ENCODE results near the gene CFAP45.

Gene CFAP45

DNA sequence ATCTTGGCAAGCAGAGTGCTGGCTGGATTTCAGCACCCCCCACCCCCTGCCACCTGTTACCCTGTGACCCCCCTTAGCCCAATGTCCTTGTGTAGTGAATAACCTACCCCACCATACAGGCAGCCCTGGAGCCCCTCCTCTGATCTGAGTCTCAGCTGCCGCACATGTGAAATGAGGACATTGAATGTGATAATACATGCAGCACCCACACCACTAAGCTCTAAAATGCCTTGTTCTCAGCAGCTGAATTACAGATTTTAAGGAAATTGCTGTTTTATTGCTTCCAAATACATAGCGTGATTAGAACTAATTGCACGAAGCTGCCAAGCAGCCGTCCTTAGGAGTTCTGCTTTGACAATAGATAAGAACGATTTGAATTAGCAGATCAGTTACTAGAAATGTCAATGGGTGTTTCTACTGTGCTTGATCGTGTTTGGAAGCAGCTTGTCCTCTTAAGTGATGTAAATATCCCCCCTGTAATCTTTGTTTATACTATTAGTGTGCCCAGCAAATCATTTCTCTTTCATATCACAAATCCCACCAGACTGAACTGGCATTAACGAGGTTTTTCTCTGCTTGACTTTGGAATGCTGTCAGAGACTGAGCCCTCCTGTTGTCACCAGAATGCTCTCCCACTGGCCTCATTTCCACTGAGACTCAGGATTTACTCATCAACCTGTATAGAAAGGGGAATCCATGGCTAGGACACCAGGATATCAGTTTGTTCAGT, 68.4 kb downstream of the CFAP45 start:
- H3K9me3 ChIP-seq (replicated peaks in 1 of 2; ENCODE audit: control insufficient read depth in 2 of 2, insufficient read depth in 1 of 2, low read depth in 1 of 2, low read length in 2 of 2): no peaks in the 10 kb centered on the region
- no peak for DNase-seq (ENCODE audit: low spot score)
- no peak overlapping the region for H2BK12ac ChIP-seq (ENCODE audit: low read length)
- H2AK5ac ChIP-seq (ENCODE audit: low read depth, low read length): no peak overlapping the region
- no peak overlapping the region for H4K8ac ChIP-seq (ENCODE audit: low read depth, low read length)
- no peak overlapping the region for H2BK15ac ChIP-seq (ENCODE audit: low read length)
- H2AFZ ChIP-seq (ENCODE audit: low read length): no peak overlapping the region
- H3K36me3 ChIP-seq (replicated peaks in 1 of 2; ENCODE audit: control insufficient read depth in 2 of 2, insufficient read depth in 2 of 2, low read length in 2 of 2): no peaks in the 10 kb centered on the region
- H2BK120ac ChIP-seq (ENCODE audit: low read depth, low read length): no peak overlapping the region
- H3K18ac ChIP-seq (ENCODE audit: low read length): no peak overlapping the region
- no peak overlapping the region for H3K4me2 ChIP-seq (ENCODE audit: insufficient read depth, low read length, poor library complexity, severe bottlenecking)
- H3K23ac ChIP-seq (ENCODE audit: low read depth, low read length, poor library complexity): no peak overlapping the region
- no peak overlapping the region for H3K4me3 ChIP-seq (ENCODE audit: low read length in 2 of 2)
- peaks cover 0 to 51% (median 0%) of the 10 kb centered on the region in 3 experiments for H3K27me3 ChIP-seq (ENCODE audit: control insufficient read depth in 3 of 3, insufficient read depth in 3 of 3, low read depth in 1 of 3, low read length in 3 of 3)
- no peak overlapping the region for H3K14ac ChIP-seq (ENCODE audit: low read length)
- H3K4ac ChIP-seq (ENCODE audit: low read length): no peak overlapping the region
- H3K9ac ChIP-seq (ENCODE audit: low read depth, low read length, poor library complexity): no peak overlapping the region
- no peak overlapping the region for H4K91ac ChIP-seq (ENCODE audit: low read depth, low read length, poor library complexity)
- peaks cover 0 to 7% of the 10 kb centered on the region in 2 donors for H3K4me1 ChIP-seq (ENCODE audit: control insufficient read depth in 2 of 2, insufficient read depth in 1 of 2, low read depth in 1 of 2, low read length in 2 of 2)
- WGBS, 2 donors (ENCODE audit: extremely low coverage in 2 of 2, insufficient read length in 2 of 2, insufficient replicate concordance in 1 of 2): no CpG with 5 or more reads among the region's 7 CpGs
- no peak overlapping the region for H2BK5ac ChIP-seq (ENCODE audit: low read length)
- H3K27ac ChIP-seq (replicated peaks; ENCODE audit: low read length): no peak overlapping the region
- no peaks in the 10 kb centered on the region for H3K79me1 ChIP-seq (ENCODE audit: low read depth, low read length)

DNA sequence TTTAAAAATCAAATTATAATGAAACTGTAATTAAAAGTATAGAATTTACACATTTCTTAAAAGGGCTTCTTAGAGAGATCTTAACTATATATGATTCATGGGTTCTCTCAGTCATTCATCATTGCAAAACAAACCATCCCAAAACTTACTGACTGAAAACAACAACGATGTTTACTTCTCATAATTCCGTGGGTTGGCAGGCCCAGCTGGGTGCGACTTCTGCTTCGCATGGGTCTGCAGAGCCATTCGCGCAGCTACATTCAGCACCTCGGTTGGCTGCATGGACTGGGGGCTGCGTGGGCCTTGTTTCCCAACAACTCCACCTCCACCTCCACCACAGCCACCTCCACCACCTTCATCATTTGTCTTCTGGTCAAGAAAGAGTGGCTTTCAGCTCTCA, 69.2 kb downstream of the CFAP45 start:
- no peak overlapping the region for H3K27ac ChIP-seq (replicated peaks; ENCODE audit: low read length)
- no peaks in the 10 kb centered on the region for H3K36me3 ChIP-seq (replicated peaks in 1 of 2; ENCODE audit: control insufficient read depth in 2 of 2, insufficient read depth in 2 of 2, low read length in 2 of 2)

DNA sequence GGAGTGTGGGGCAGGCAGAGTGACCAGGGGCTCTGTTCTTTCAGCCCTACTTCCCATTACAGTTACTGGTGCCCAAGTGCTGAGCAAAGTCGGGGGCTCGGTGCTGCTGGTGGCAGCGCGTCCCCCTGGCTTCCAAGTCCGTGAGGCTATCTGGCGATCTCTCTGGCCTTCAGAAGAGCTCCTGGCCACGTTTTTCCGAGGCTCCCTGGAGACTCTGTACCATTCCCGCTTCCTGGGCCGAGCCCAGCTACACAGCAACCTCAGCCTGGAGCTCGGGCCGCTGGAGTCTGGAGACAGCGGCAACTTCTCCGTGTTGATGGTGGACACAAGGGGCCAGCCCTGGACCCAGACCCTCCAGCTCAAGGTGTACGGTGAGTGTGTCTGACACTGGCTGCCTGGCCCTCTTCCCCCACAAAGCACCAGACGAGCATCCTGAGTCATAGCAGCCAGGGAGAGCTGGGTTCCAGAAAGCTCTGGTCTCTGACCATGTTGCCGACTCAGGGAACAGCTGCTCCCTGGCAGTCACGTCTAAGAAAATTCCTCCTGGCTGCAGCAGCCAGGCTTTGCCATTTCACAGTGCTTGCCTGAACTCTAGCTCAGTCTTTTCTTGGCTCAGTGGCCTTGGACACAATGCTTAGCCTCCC, 70.0 kb downstream of the CFAP45 start:
- H3K9ac ChIP-seq (ENCODE audit: low read depth, low read length, poor library complexity): no peak overlapping the region
- no peak overlapping the region for H2BK12ac ChIP-seq (ENCODE audit: low read length)
- H2BK5ac ChIP-seq (ENCODE audit: low read length): no peak overlapping the region
- H3K27me3 ChIP-seq (ENCODE audit: control insufficient read depth in 3 of 3, insufficient read depth in 3 of 3, low read depth in 1 of 3, low read length in 3 of 3): peaks cover 0 to 59% (median 0%) of the 10 kb centered on the region in 3 experiments
- H2BK120ac ChIP-seq (ENCODE audit: low read depth, low read length): no peak overlapping the region
- H3K27ac ChIP-seq (replicated peaks; ENCODE audit: low read length): no peak overlapping the region
- H3K4ac ChIP-seq (ENCODE audit: low read length): no peak overlapping the region
- H3K4me2 ChIP-seq (ENCODE audit: insufficient read depth, low read length, poor library complexity, severe bottlenecking): no peak overlapping the region
- H3K14ac ChIP-seq (ENCODE audit: low read length): no peak overlapping the region
- no peaks in the 10 kb centered on the region for H3K9me3 ChIP-seq (replicated peaks in 1 of 2; ENCODE audit: control insufficient read depth in 2 of 2, insufficient read depth in 1 of 2, low read depth in 1 of 2, low read length in 2 of 2)
- H2AFZ ChIP-seq (ENCODE audit: low read length): no peak overlapping the region
- no peaks in the 10 kb centered on the region for H3K79me1 ChIP-seq (ENCODE audit: low read depth, low read length)
- peak overlapping the region; percentile 63 for H2BK15ac ChIP-seq (ENCODE audit: low read length)
- no CpG with 5 or more reads among the region's 18 CpGs for WGBS, 2 donors (ENCODE audit: extremely low coverage in 2 of 2, insufficient read length in 2 of 2, insufficient replicate concordance in 1 of 2)
- no peak for DNase-seq (ENCODE audit: low spot score)
- peak overlapping the region; percentile 12 for H2AK5ac ChIP-seq (ENCODE audit: low read depth, low read length)
- H4K91ac ChIP-seq (ENCODE audit: low read depth, low read length, poor library complexity): no peak overlapping the region
- no peak overlapping the region for H4K8ac ChIP-seq (ENCODE audit: low read depth, low read length)
- H3K4me3 ChIP-seq (ENCODE audit: low read length in 2 of 2): no peak overlapping the region
- H3K23ac ChIP-seq (ENCODE audit: low read depth, low read length, poor library complexity): no peak overlapping the region
- H3K18ac ChIP-seq (ENCODE audit: low read length): peak overlapping the region; percentile 3
- H3K36me3 ChIP-seq (replicated peaks in 1 of 2; ENCODE audit: control insufficient read depth in 2 of 2, insufficient read depth in 2 of 2, low read length in 2 of 2): no peaks in the 10 kb centered on the region
- peaks cover 0 to 8% of the 10 kb centered on the region in 2 donors for H3K4me1 ChIP-seq (ENCODE audit: control insufficient read depth in 2 of 2, insufficient read depth in 1 of 2, low read depth in 1 of 2, low read length in 2 of 2)

More for the DNA sequence above, 69.2 kb downstream of the CFAP45 start:
- H3K9me3 ChIP-seq (replicated peaks in 1 of 2; ENCODE audit: control insufficient read depth in 2 of 2, insufficient read depth in 1 of 2, low read depth in 1 of 2, low read length in 2 of 2): no peaks in the 10 kb centered on the region
- H3K4me1 ChIP-seq (ENCODE audit: control insufficient read depth in 2 of 2, insufficient read depth in 1 of 2, low read depth in 1 of 2, low read length in 2 of 2): peaks cover 0 to 7% of the 10 kb centered on the region in 2 donors
- H3K23ac ChIP-seq (ENCODE audit: low read depth, low read length, poor library complexity): no peak overlapping the region
- H3K14ac ChIP-seq (ENCODE audit: low read length): no peak overlapping the region
- no CpG with 5 or more reads among the region's 8 CpGs for WGBS, 2 donors (ENCODE audit: extremely low coverage in 2 of 2, insufficient read length in 2 of 2, insufficient replicate concordance in 1 of 2)
- no peak overlapping the region for H3K18ac ChIP-seq (ENCODE audit: low read length)
- no peak overlapping the region for H3K4me3 ChIP-seq (ENCODE audit: low read length in 2 of 2)
- no peaks in the 10 kb centered on the region for H3K79me1 ChIP-seq (ENCODE audit: low read depth, low read length)
- H2BK120ac ChIP-seq (ENCODE audit: low read depth, low read length): no peak overlapping the region
- H2AFZ ChIP-seq (ENCODE audit: low read length): no peak overlapping the region
- H3K4me2 ChIP-seq (ENCODE audit: insufficient read depth, low read length, poor library complexity, severe bottlenecking): no peak overlapping the region
- no peak overlapping the region for H2BK15ac ChIP-seq (ENCODE audit: low read length)
- H2BK5ac ChIP-seq (ENCODE audit: low read length): no peak overlapping the region
- peaks cover 0 to 56% (median 0%) of the 10 kb centered on the region in 3 experiments for H3K27me3 ChIP-seq (ENCODE audit: control insufficient read depth in 3 of 3, insufficient read depth in 3 of 3, low read depth in 1 of 3, low read length in 3 of 3)
- no peak for DNase-seq (ENCODE audit: low spot score)
- H2AK5ac ChIP-seq (ENCODE audit: low read depth, low read length): no peak overlapping the region
- H2BK12ac ChIP-seq (ENCODE audit: low read length): no peak overlapping the region
- H3K9ac ChIP-seq (ENCODE audit: low read depth, low read length, poor library complexity): no peak overlapping the region
- H3K4ac ChIP-seq (ENCODE audit: low read length): no peak overlapping the region
- H4K91ac ChIP-seq (ENCODE audit: low read depth, low read length, poor library complexity): no peak overlapping the region
- H4K8ac ChIP-seq (ENCODE audit: low read depth, low read length): no peak overlapping the region

DNA sequence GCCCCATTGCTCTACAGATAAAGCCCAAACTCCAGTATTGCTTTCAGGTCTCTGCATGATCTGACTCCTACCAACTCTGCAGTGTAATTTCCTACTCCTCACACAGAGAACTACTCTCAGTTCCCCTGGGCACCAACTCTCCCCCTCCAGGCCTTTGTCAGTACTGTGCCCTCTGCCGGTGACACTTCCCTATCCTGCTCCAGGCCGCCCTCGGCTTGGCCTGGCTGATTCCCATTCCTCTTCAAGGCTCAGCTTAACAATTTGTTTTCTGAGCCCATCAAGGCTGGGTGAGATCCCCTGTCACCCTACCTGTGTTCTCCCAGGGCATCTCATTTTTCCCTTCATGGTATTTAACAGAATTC, 70.7 kb downstream of the CFAP45 start:
- H3K4me1 ChIP-seq (ENCODE audit: control insufficient read depth in 2 of 2, insufficient read depth in 1 of 2, low read depth in 1 of 2, low read length in 2 of 2): peaks cover 0 to 8% of the 10 kb centered on the region in 2 donors
- H2BK12ac ChIP-seq (ENCODE audit: low read length): no peak overlapping the region
- H4K91ac ChIP-seq (ENCODE audit: low read depth, low read length, poor library complexity): no peak overlapping the region
- no peak overlapping the region for H2BK5ac ChIP-seq (ENCODE audit: low read length)
- H3K18ac ChIP-seq (ENCODE audit: low read length): no peak overlapping the region
- no peak overlapping the region for H2AFZ ChIP-seq (ENCODE audit: low read length)
- no peaks in the 10 kb centered on the region for H3K79me1 ChIP-seq (ENCODE audit: low read depth, low read length)
- H3K4ac ChIP-seq (ENCODE audit: low read length): no peak overlapping the region
- no peaks in the 10 kb centered on the region for H3K36me3 ChIP-seq (replicated peaks in 1 of 2; ENCODE audit: control insufficient read depth in 2 of 2, insufficient read depth in 2 of 2, low read length in 2 of 2)
- no peak overlapping the region for H3K4me3 ChIP-seq (ENCODE audit: low read length in 2 of 2)
- H3K23ac ChIP-seq (ENCODE audit: low read depth, low read length, poor library complexity): no peak overlapping the region
- H3K27me3 ChIP-seq (ENCODE audit: control insufficient read depth in 3 of 3, insufficient read depth in 3 of 3, low read depth in 1 of 3, low read length in 3 of 3): peaks cover 0 to 59% (median 0%) of the 10 kb centered on the region in 3 experiments
- no peak overlapping the region for H2BK15ac ChIP-seq (ENCODE audit: low read length)
- no peaks in the 10 kb centered on the region for H3K9me3 ChIP-seq (replicated peaks in 1 of 2; ENCODE audit: control insufficient read depth in 2 of 2, insufficient read depth in 1 of 2, low read depth in 1 of 2, low read length in 2 of 2)
- no peak for DNase-seq (ENCODE audit: low spot score)
- H2BK120ac ChIP-seq (ENCODE audit: low read depth, low read length): no peak overlapping the region
- no peak overlapping the region for H3K27ac ChIP-seq (replicated peaks; ENCODE audit: low read length)
- H4K8ac ChIP-seq (ENCODE audit: low read depth, low read length): no peak overlapping the region
- no CpG with 5 or more reads among the region's 3 CpGs for WGBS, 2 donors (ENCODE audit: extremely low coverage in 2 of 2, insufficient read length in 2 of 2, insufficient replicate concordance in 1 of 2)
- H3K4me2 ChIP-seq (ENCODE audit: insufficient read depth, low read length, poor library complexity, severe bottlenecking): no peak overlapping the region
- H3K14ac ChIP-seq (ENCODE audit: low read length): no peak overlapping the region
- no peak overlapping the region for H2AK5ac ChIP-seq (ENCODE audit: low read depth, low read length)
- no peak overlapping the region for H3K9ac ChIP-seq (ENCODE audit: low read depth, low read length, poor library complexity)
